Ramos (cell line): ENCODE measurements around the gene CD6.

ENCODE experiments used
- in situ Hi-C: fragments of 300-500 bp; cut with MboI; formaldehyde crosslinking; loops from one replicate; pipeline ENCODE4 v1.14.3; 2022; ENCODE audit warnings: low sequenced_read_pairs; ENCODE audit not compliant: unreplicated experiment

Gene CD6

DNA sequence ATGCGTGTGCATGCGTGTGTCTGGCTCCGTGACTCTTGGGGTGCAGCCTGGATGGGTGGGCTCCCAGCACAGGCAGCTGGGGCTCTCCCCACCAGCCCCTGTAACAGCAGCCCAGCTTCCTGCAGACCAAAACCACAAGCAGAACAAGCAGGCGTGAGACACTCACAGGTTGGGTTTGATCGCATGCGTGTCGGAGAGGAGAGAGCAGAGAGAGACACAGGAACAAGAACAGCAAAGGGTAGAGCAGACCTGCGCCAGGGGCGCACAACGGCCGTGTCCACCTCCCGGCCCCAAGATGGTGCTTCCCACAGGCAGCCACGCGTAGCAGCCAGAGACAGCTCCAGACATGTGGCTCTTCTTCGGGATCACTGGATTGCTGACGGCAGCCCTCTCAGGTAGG lies at the start of gene CD6:
Gene CD6, plus strand, starts transcription at position 161 of the 400 bp plus-strand sequence. Its CDS starts 186 bp downstream, at position 347.
- in situ Hi-C loops = no loop called here

DNA sequence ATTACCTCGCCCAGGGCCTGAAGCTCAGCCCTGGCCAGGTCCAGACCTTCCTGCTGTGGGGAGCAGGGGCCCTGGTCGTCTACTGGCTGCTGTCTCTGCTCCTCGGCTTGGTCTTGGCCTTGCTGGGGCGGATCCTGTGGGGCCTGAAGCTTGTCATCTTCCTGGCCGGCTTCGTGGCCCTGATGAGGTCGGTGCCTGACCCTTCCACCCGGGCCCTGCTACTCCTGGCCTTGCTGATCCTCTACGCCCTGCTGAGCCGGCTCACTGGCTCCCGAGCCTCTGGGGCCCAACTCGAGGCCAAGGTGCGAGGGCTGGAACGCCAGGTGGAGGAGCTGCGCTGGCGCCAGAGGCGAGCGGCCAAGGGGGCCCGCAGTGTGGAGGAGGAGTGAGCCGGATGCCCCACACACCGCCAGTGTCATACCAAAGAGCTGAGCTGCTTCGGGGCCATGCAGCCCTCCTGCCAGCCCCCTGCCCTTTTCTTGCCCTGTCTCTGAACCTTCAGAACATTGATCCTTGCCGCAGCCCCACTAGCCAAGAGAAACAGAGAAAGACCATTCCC lies 49.6 kb upstream of the CD6 start:
- in situ Hi-C loops = loop anchor here (25.0 kb wide), 2 partner anchors 460 to 1810 kb away; partner anchors contain the start of genes FAM111B and MS4A1

DNA sequence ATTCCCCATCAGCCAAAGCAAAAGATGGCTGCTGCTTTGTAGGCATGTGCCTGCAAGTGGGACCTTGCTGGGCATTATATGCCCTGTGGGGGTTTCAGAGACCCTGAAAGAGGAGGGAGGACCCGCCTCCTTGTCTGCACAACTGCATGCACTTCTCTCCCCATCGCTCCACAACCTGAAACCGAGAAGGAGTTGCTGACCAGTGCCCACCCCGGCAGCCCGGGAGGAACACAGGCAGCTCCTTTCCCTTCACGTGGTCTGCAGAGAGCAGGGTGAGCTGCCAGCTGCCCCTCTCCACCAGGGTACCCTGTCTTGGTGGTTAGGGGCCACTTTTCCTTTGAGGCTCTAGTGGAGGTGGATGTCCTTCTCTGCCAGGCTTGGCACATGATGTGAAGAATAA lies 48.6 kb upstream of the CD6 start:
- in situ Hi-C loops = loop anchor here (25.0 kb wide), 2 partner anchors 461 to 1811 kb away; partner anchors contain the start of genes FAM111B and MS4A1

DNA sequence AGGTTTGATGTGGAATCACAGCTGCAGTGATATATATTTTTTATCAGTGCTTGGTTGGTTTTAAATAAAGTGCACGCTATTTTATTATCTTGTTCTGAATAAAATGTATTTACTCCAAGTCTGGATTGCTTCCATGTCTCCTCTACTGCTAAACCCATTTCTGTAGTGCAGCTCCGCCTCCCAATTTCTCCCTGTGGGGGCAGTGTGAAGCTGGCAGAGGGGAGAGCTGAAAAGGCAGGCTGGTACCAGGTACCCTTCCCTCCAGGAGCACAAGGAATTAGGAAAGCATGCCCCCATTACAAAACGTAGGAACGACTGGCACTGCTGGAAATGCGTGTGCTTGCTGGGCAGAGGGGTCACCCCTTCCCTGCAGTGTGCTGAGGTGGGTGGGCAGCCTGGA lies 48.2 kb upstream of the CD6 start:
- in situ Hi-C loops = loop anchor here (25.0 kb wide), 2 partner anchors 461 to 1811 kb away; partner anchors contain the start of genes FAM111B and MS4A1

- in situ Hi-C loops = loop anchor here (25.0 kb wide), 2 partner anchors 461 to 1811 kb away; partner anchors contain the start of genes FAM111B and MS4A1
Measured at GRCh38 chr11:60923800-60924109, 47.7 kb upstream of the CD6 start.

GRCh38 chr11:60924110-60924905 lies 47.2 kb upstream of the CD6 start, which contains the start of gene TMEM132A:
Gene TMEM132A, plus strand, starts transcription at chr11:60924460. Its CDS starts 174 bp downstream, at chr11:60924634.
- in situ Hi-C loops = loop anchor here (25.0 kb wide), 2 partner anchors 462 to 1812 kb away; partner anchors contain the start of genes FAM111B and MS4A1

DNA sequence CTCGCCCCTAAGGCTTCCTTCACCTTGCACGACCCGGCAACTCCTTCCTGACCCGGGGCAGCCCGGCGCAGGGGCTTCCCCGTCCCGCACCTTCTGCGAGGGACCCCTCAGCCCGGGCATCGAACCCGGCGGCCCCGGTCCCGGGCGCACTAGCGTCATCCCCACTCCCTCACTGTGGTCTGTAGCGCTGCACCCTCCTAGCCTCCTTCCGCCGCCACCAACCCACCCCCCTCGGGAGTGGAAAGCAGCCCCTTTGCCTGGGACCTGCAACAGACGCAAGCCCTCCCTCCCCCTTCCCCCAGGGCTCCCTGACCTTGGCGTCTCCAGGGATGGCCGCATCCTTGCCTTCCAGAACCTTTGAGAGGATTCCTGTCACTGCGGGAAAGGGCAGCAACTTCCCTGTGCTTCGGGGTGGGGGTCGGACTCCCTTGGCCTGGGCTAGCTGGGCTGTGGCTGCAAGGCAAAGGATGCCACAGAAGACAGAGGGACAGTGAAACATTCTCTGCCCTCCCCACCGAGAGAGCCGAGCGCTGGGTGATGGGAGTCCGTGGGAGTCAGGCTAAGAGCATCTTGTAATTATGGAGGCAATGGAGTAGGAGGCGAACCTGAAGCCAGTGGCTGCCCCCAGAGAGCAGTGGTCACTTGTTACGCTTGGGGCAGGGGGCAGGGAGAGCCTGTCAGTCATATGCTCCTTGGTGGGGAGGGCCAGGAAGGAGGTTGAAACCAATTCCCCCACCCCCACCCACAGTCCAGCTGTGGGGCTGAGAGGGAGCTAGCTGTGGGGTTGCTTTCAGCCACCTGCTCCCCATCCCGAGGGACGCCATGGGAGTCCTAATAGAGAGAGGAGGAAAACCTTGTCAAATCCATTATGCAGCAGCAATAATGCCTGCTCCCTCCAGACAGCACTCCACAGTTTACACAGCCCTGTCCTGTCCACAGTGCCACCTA lies 46.3 kb upstream of the CD6 start:
- in situ Hi-C loops = loop anchor here (25.0 kb wide), 2 partner anchors 463 to 1813 kb away; partner anchors contain the start of genes FAM111B and MS4A1

DNA sequence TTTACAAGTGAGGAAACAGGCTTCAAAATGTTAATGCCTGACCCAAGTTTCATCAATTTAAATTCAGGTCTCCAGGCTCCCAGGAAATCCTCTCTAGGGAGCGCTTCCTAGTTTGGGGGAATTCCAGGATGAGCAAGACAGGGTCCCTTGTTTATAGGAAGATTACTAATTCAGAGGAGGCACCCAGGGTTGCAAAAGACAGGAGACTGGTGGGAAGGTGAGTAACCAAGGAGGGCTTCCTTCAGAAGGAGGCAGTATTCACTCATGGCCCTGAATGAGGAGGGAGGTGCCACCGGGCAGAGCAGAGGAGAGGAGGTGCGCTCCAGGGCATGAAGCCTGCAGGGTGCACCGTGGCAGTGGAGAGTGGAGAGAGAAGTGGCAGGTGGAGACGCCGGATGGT lies 45.6 kb upstream of the CD6 start:
- in situ Hi-C loops = no loop called here

- in situ Hi-C loops = no loop called here
Measured at GRCh38 chr11:60926500-60926899, 45.0 kb upstream of the CD6 start.

GRCh38 chr11:60927061-60927592 lies 44.4 kb upstream of the CD6 start:
- in situ Hi-C loops = no loop called here

DNA sequence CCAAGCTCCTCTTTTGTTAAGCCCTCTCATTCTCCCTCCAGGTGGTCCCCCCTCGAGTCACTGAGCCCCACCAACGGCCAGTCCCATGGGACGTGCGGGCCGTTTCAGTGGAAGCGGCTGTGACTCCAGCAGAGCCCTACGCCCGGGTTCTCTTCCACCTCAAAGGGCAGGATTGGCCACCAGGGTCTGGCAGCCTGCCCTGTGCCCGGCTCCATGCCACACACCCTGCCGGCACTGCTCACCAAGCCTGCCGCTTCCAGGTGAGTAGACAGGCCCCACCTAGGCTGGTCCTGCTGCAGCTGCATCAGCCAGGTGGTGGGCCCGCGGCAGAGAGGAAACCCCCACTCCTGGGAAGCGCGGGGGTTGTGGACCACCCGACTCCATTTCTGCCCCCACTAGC lies 43.9 kb upstream of the CD6 start:
- in situ Hi-C loops = no loop called here

- in situ Hi-C loops = no loop called here
Measured at GRCh38 chr11:60928563-60929001, 42.9 kb upstream of the CD6 start.

GRCh38 chr11:60929764-60930163 lies 41.7 kb upstream of the CD6 start:
- in situ Hi-C loops = no loop called here

- in situ Hi-C loops = no loop called here
Measured at GRCh38 chr11:60930394-60930793, 41.1 kb upstream of the CD6 start.

GRCh38 chr11:60931917-60932316 lies 39.6 kb upstream of the CD6 start:
- in situ Hi-C loops = no loop called here

DNA sequence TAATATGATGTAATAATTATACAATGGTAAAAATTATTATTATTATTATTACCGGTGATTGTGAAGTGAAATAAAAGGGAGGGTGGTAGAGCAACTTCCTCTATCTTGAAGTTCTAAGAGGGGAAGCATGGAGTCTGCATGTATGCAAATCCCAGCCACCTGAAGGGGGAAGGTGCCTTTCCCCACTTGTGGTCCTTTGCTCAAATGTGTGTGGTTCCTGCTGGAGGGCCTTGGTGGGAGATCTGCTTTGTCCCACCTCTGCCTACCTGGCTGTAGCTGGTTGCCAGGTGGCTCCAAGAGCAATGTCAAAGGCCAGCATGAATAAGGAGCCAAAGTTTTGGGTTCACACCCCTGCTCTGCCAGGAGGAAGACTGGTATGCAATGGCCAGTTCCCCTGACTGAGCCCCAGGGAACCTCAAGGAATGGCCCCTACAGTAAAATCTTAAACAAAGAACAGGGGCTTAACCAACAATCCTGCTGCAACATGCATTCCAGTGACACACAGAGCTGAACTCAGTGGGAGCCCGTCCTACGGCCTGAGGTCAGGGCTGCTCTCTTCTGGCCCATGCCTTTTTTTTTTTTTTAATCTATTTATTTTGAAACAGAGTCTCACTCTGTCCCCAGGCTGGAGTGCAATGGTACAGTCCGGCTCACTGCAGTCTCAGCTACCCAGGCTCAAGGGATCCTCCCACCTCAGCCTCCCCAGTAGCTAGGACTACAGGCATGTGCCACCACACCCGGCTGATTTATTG lies 38.7 kb upstream of the CD6 start:
- in situ Hi-C loops = no loop called here

DNA sequence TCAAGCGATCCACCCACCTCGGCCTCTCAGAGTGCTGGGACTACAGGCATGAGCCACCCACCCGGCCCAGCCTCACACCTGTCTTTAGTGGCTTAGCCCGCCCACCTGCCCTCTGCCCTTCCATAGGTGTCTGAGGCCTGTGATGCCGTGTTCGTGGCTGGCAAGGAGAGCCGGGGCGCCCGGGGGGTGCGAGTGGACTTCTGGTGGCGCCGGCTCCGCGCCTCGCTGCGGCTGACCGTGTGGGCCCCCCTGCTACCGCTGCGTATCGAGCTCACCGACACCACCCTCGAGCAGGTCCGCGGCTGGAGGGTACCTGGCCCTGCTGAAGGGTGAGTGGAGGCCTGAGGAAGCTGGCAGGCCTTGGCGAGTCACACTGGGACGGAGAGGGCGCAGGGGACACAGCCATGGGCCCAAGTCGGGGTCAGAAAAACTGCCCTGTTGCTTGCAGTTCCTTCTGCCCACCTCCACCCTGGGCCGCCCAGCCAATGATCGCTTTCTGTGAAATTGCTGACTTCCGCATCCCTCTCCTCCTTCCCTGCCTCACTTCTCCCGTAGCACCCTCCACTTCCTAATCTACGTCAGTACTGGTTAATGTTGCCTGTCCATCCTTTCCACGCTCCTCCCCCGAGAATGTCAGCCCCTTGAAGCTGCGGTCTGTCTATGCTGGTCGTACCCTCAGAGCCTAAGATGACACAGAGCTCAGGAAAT lies 37.9 kb upstream of the CD6 start:
- in situ Hi-C loops = no loop called here

DNA sequence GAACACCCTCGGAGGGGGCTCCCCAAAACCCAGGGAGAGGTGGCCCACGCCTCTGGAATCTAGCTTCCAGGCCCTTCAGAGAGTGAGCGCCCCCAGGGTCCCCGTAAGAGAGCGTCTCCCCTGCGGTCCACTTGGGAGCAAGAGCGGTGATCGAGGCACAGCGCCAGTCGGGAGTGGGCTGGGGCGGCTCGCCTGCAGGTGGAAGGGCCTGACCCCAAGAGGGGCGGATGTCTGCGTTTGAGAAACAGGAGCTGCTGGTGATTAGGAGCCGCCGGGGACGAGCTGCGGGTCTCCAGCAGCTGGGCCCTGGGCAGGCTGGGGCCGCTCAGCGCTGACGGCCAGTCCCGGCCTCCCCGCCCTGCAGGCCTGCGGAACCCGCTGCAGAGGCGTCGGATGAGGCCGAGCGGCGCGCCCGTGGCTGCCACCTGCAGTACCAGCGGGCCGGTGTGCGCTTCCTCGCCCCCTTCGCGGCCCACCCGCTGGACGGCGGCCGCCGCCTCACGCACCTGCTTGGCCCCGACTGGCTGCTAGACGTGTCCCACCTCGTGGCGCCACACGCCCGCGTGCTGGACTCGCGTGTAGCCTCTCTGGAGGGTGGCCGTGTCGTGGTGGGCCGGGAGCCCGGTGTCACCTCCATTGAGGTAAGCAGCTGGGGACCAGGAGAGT lies 37.2 kb upstream of the CD6 start:
- in situ Hi-C loops = no loop called here
